Right ventricle myocardium superior (tissue), 1 donor: ENCODE results near the gene RFC3. TPM values are rescaled to one million over a fixed set of nuclear protein-coding genes. Genes with fewer than 3 reads are reported as not detected.
"Not testable (repeated sequence)": the region's sequence is repeated elsewhere in the genome, so short reads cannot be mapped to it uniquely, and the experiment has no call there.

Experiments used
- ATAC-seq: fragments of 200-7000 bp; cut with Tn5 transposase; one replicate; pipeline ENCODE4 v1.9.1; 2020; ENCODE audit warnings: mild to moderate bottlenecking; ENCODE audit not compliant: poor library complexity
- DNase-seq: peaks from one replicate; pipeline ENCODE4 v3.0.0-alpha.2; 2020
- intact Hi-C: fragments of 100-400 bp; cut with DNase I; formaldehyde crosslinking; loops from one replicate; pipeline ENCODE4 v1.11.2; 2022
- total RNA-seq: library from RNA; stranded (reverse); fragmentation: NEBNext Ultra II Directional; extraction: Animal tissue kit (Norgen Biotek cat#: 25700); gene quantifications from one replicate; pipeline ENCODE4 v1.2.1, GENCODE V29; 2021
- donor health status: DM: no; HTN: yes; CAD: no; lungs with severe emphysema.

RFC3 gene
- total RNA-seq, 1 donor from 2014 or later = 4.7 TPM

GRCh38 chr13:33799950-33800592 lies 17.9 kb upstream of the RFC3 start:
- intact Hi-C loops = no loop called here
- DNase-seq (no peak), ATAC-seq (peak; percentile 25)

DNA sequence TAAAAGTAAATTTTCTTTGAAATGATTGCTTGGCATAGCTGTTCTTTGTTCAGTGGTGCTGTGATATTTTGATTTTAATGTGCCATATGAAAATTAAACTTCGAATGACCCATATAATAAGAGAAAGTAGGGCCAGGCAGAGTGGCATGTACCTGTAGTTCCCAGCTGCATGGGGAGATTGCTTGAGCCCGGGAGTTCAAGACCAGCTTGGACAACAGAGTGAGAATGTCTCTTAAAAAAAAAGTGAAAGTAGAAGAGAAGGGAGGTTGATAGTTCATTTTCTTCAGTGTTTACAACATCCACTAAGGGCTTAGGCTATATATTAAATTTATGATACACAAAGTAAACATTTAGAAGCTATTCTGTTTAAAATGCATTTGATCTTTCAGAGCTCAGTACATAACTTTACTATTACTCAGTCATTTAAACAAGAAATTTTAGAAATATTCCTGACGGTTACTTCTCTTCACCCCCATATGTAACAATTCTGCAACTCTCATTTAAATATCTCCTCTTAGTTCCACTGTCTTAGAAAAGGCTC lies 17.2 kb upstream of the RFC3 start:
- DNase-seq (no peak), ATAC-seq (no peak)
- intact Hi-C loops = no loop called here

DNA sequence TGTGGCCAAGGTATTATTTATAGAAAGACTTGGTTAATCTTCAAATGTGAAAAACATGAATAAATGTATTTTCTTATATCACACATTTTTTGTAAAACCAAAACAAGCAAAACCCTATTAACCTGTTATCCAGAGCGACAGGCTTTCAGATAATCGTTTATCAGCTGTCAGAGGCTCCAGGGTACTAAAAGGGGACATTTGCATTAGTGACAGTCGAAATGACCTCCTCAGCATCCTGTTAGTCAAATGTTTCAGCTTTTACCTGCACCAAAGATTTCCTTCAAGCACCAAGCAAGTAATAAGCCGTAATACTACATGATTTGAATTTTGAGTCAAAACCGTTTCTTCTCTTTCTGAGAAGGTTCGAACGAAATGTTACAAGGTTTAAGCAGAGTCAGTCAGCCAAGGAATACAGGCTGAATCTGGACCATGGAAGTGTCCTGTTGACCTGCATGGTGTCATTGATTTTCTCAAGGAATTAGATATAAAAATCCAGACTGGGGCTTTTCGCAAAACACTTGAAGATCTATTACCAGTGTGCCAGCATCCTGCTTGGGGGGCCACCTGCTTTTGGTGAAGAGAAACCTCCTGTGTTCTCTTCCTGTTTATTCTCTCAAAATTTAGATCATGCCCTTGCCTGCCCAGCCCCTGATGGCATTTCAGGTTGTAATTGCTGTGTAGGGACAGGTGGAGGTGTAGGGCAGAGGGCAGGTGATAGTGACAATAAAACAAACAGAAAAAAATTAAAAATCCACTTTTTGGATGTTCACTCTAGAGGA lies 11.3 kb upstream of the RFC3 start:
- DNase-seq (no peak), ATAC-seq (no peak)
- intact Hi-C loops = no loop called here

DNA sequence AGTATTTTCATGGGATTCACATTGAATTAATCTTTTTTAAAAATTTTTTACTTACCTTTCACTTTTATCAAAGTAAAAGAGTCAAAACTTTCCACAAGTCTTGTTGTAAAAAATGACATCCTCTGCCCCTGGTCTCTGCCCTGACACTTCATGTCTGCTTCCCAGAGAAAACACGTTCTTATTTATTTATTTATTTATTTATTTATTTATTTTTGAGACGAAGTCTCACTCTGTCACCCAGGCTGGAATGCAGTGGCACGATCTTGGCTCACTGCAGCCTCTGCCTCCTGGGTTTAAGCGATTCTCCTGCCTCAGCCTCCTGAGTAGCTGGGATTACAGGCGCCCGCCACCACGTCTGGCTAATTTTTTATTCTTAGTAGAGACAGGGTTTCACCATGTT lies 5.1 kb upstream of the RFC3 start:
- intact Hi-C loops, ATAC-seq, DNase-seq: not testable (repeated sequence)

DNA sequence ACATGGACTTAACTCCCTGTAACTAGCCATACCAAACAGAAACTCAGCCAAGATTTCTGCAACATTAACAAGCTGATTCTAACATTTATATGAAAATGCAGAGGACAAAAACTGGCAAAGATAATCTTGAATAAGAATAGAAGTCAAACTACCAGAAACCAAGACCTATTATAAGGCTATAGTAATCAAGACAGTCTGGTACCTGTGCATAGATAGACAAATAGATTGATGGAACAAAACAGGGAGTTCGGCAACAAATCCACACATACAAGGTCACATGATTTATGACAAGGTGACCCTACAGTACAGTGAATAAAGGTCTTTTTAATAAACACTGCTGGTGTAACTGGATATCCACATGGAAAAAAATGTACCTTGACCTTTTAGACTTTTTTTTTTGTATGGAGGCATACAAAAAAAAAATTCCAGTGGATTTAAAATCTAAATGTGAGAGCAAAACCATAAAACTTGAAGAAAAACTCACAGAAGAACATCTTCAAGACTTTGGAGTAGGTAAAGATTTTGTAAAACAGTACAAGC lies 2.9 kb upstream of the RFC3 start:
- intact Hi-C loops = no loop called here
- no peak for DNase-seq
- ATAC-seq = no peak

- intact Hi-C loops = no loop called here
- ATAC-seq (no peak), DNase-seq (no peak)
These were observed 1.0 kb upstream of the RFC3 start for GRCh38 chr13:33816912-33817311.

DNA sequence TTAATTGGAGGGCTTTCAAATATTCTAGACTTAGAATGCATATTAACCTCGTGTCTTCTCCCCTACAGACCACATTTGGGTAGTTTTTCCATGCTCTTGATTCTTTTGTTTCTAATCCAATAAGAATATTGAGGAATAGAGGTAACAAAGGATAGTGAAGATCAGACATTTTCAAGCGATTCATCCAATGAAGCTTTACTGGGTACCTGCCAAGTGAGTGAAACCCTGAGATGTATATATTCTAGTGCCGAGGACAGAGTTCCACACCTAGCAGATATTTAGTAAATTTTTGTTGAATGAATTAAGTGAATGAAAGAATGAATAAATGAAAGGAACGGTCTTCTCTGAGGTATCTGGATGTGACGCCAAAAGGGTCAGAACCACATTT lies 442 bp upstream of the RFC3 start:
- intact Hi-C loops = no loop called here
- ATAC-seq (no peak), DNase-seq (no peak)

- ATAC-seq (no peak), DNase-seq (no peak)
- intact Hi-C loops = no loop called here
These were observed 7.1 kb downstream of the RFC3 start for GRCh38 chr13:33825083-33825482.

DNA sequence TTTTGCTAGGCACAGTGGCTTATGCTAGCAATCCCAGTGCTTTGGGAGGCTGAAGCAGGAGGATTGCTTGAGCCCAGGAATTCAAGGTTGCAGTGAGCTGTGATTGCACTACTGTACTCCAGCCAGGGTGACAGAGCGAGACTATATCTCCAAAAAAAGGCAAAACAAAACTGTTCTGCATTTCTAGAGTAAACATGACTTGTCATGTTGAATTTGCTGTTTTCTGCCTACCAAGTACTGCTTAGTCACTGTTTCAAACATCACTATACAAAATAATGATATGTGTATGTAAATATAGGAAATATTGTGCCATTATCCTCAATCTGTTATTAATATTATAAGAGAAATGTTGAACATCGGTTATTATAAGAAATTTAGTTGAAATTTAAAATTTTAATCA lies 9.2 kb downstream of the RFC3 start:
- DNase-seq (no peak), ATAC-seq (no peak)
- intact Hi-C loops = no loop called here

- intact Hi-C loops = no loop called here
- no peak for DNase-seq
- no peak for ATAC-seq
These were observed 10.6 kb downstream of the RFC3 start for GRCh38 chr13:33828431-33829129.

DNA sequence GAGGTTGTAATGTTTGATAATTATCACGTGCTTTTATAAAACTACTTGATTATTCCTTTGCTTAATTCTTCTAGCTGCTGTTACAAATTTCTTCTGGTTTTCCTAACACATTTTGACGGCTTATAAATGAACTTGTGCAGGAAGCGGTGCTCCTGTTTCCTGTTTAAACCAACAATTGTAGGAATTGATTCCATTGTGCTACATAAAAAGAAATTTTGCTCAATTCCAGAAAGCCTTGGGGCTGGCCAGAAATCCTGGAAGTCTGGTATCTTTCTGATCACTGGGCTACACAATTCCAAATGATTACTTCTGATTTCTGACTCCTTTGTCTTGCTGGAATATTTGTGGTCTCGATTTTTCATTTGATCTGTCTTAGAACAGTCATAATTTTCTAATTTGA lies 14.9 kb downstream of the RFC3 start:
- ATAC-seq (no peak), DNase-seq (no peak)
- intact Hi-C loops = no loop called here

GRCh38 chr13:33838647-33839046 lies 20.7 kb downstream of the RFC3 start:
- DNase-seq (no peak), ATAC-seq (peak; percentile 56)
- intact Hi-C loops = no loop called here

GRCh38 chr13:33840402-33840801 lies 22.5 kb downstream of the RFC3 start:
- no peak for ATAC-seq

DNA sequence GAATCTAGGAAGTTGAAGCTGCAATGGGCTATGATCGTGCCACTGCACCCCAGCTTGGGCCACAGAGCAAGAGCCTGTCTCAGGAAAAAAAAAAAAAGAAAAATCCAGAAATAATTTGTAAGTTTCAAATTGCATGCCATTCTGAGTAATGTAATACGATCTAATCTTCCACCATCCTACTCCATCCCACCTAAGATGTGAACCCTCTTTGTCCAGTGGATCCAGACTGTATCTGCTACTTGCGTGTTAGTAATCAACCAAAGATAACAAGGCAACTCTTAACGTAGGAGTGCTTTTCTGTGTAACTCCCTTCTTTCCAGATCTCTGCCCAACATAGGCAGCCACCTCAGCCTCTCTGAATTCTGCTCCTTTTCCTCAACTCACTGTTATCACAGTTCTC lies 24.3 kb downstream of the RFC3 start:
- DNase-seq = no peak
- no peak for ATAC-seq
- intact Hi-C loops = no loop called here

More at GRCh38 chr13:33840402-33840801, 22.5 kb downstream of the RFC3 start:
- no peak for DNase-seq
- intact Hi-C loops = no loop called here

- ATAC-seq (no peak), DNase-seq (no peak)
- intact Hi-C loops = no loop called here
These were observed 25.0 kb downstream of the RFC3 start for GRCh38 chr13:33842986-33843385.

GRCh38 chr13:33845572-33846302 lies 27.8 kb downstream of the RFC3 start:
- intact Hi-C loops = no loop called here
- no peak for ATAC-seq
- DNase-seq = no peak

- ATAC-seq (no peak), DNase-seq (no peak)
- intact Hi-C loops = no loop called here
These were observed 28.5 kb downstream of the RFC3 start for GRCh38 chr13:33846303-33847062.

GRCh38 chr13:33849211-33849610 lies 31.3 kb downstream of the RFC3 start:
- intact Hi-C loops = no loop called here
- no peak for DNase-seq
- ATAC-seq = no peak
